ENCODE measurements around the gene ECM1. TPM values are rescaled to one million over a fixed set of nuclear protein-coding genes. Genes with fewer than 3 reads are reported as not detected.

Gene ECM1
- total and polyA plus RNA-seq, 2 donors (not counting 1 experiment from before 2014, with no cell fraction given), result 25.1 to 108 TPM

- H3K79me2 ChIP-seq (ENCODE audit: control insufficient read depth, insufficient read depth, low read length), result peaks cover 19% of the 10 kb centered on the region
- H3K4me3 ChIP-seq (replicated peaks in 1 of 4; ENCODE audit: control extremely low read depth in 1 of 4, insufficient read depth in 1 of 4, low read depth in 3 of 4, low read length in 4 of 4), result no peak overlapping the region
- no peaks in the 10 kb centered on the region for H3K9me3 ChIP-seq (ENCODE audit: control insufficient read depth, insufficient read depth, low read depth, low read length)
- TF ChIP-seq EZH2 (IDR thresholded peaks at IDR 0.05; ENCODE audit: low read length, missing control alignments) (no peak), CTCF (conservative IDR thresholded peaks at IDR 0.05 in 1 of 2, IDR thresholded peaks at IDR 0.05 in 1 of 2; ENCODE audit: low read depth in 1 of 2, low read length in 2 of 2) (no peak)
- H3K27ac ChIP-seq (ENCODE audit: insufficient read depth, low read length), result no peak overlapping the region
- no peak for DNase-seq (ENCODE audit: low read depth in 2 of 2)
- no peaks in the 10 kb centered on the region for H3K27me3 ChIP-seq (ENCODE audit: control insufficient read depth, insufficient read depth, low read length)
- H3K4me2 ChIP-seq (ENCODE audit: extremely low read depth, insufficient read depth, low read length), result no peak overlapping the region
- H3K36me3 ChIP-seq (ENCODE audit: control insufficient read depth, insufficient read depth, low read length), result peaks cover 18% of the 10 kb centered on the region
- no peak overlapping the region for H2AFZ ChIP-seq (ENCODE audit: low read length)
- no peaks in the 10 kb centered on the region for H4K20me1 ChIP-seq (ENCODE audit: control insufficient read depth, extremely low read depth, insufficient read depth, low read length)
- H3K9ac ChIP-seq (ENCODE audit: insufficient read depth, low read length), result no peak overlapping the region
- peaks cover 8% of the 10 kb centered on the region for H3K4me1 ChIP-seq (ENCODE audit: control insufficient read depth, extremely low read depth, insufficient read depth, low read length)
These were observed 2.5 kb upstream of the ECM1 start for GRCh38 chr1:150505431-150505830.

GRCh38 chr1:150508982-150509381 lies 1.1 kb downstream of the ECM1 start:
- Histone ChIP-seq H3K4me2 (ENCODE audit: extremely low read depth, insufficient read depth, low read length) (peak overlapping the region; percentile 91), H3K9ac (ENCODE audit: insufficient read depth, low read length) (no peak overlapping the region), H3K27me3 (ENCODE audit: control insufficient read depth, insufficient read depth, low read length) (no peaks in the 10 kb centered on the region), H3K4me3 (replicated peaks in 1 of 4; ENCODE audit: control extremely low read depth in 1 of 4, insufficient read depth in 1 of 4, low read depth in 3 of 4, low read length in 4 of 4) (peak overlapping the region in 3 of 4 experiments; percentile 55 to 66 (median 59)), H3K36me3 (ENCODE audit: control insufficient read depth, insufficient read depth, low read length) (peaks cover 34% of the 10 kb centered on the region), H3K4me1 (ENCODE audit: control insufficient read depth, extremely low read depth, insufficient read depth, low read length) (peaks cover 19% of the 10 kb centered on the region), H2AFZ (ENCODE audit: low read length) (no peak overlapping the region), H3K79me2 (ENCODE audit: control insufficient read depth, insufficient read depth, low read length) (peaks cover 19% of the 10 kb centered on the region), H3K27ac (ENCODE audit: insufficient read depth, low read length) (peak overlapping the region; percentile 91), H3K9me3 (ENCODE audit: control insufficient read depth, insufficient read depth, low read depth, low read length) (no peaks in the 10 kb centered on the region), H4K20me1 (ENCODE audit: control insufficient read depth, extremely low read depth, insufficient read depth, low read length) (no peaks in the 10 kb centered on the region)
- TF ChIP-seq EZH2 (IDR thresholded peaks at IDR 0.05; ENCODE audit: low read length, missing control alignments) (no peak), CTCF (conservative IDR thresholded peaks at IDR 0.05 in 1 of 2, IDR thresholded peaks at IDR 0.05 in 1 of 2; ENCODE audit: low read depth in 1 of 2, low read length in 2 of 2) (no peak)
- no peak for DNase-seq (ENCODE audit: low read depth in 2 of 2)

- TF ChIP-seq CTCF (conservative IDR thresholded peaks at IDR 0.05 in 1 of 2, IDR thresholded peaks at IDR 0.05 in 1 of 2; ENCODE audit: low read depth in 1 of 2, low read length in 2 of 2) (no peak), EZH2 (IDR thresholded peaks at IDR 0.05; ENCODE audit: low read length, missing control alignments) (no peak)
- Histone ChIP-seq H3K4me1 (ENCODE audit: control insufficient read depth, extremely low read depth, insufficient read depth, low read length) (peaks cover 24% of the 10 kb centered on the region), H3K27me3 (ENCODE audit: control insufficient read depth, insufficient read depth, low read length) (no peaks in the 10 kb centered on the region), H3K9me3 (ENCODE audit: control insufficient read depth, insufficient read depth, low read depth, low read length) (no peaks in the 10 kb centered on the region), H3K79me2 (ENCODE audit: control insufficient read depth, insufficient read depth, low read length) (peaks cover 19% of the 10 kb centered on the region), H3K27ac (ENCODE audit: insufficient read depth, low read length) (no peak overlapping the region), H3K4me2 (ENCODE audit: extremely low read depth, insufficient read depth, low read length) (no peak overlapping the region), H3K36me3 (ENCODE audit: control insufficient read depth, insufficient read depth, low read length) (peaks cover 24% of the 10 kb centered on the region), H2AFZ (ENCODE audit: low read length) (no peak overlapping the region), H3K9ac (ENCODE audit: insufficient read depth, low read length) (no peak overlapping the region), H4K20me1 (ENCODE audit: control insufficient read depth, extremely low read depth, insufficient read depth, low read length) (no peaks in the 10 kb centered on the region), H3K4me3 (replicated peaks in 1 of 4; ENCODE audit: control extremely low read depth in 1 of 4, insufficient read depth in 1 of 4, low read depth in 3 of 4, low read length in 4 of 4) (no peak overlapping the region)
- no peak for DNase-seq (ENCODE audit: low read depth in 2 of 2)
These were observed 3.6 kb downstream of the ECM1 start for GRCh38 chr1:150511551-150511950.
